RKO (cell line): ENCODE results near the gene HABP2.

Experiments
- DNase-seq: peaks from one replicate; pipeline ENCODE4 v3.0.0-alpha.2; 2016; ENCODE audit warnings: low spot score

HABP2 gene

DNA sequence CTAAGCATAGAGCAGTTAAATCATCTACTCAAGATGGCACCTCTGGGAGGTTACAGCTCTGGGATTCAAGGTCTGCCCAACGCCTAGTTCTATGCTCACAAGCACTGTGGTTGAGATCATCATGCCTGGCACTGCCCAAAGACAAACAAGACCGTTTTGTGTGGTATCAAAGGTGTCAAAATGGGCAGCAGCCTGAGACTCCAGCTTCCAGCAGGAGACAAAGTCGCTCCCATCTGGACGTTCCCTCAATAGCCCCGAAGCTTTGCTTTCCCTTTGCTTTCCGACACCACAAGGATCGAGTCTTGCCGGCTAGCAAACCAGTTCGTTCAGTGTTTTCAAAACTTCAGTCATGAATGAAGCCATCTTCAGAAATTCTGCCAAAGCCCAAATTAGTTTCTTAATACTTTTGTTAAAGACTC, 5.1 kb downstream of the HABP2 start:
- DNase-seq, result no peak

GRCh38 chr10:113560071-113560470, 7.2 kb downstream of the HABP2 start:
- DNase-seq, result no peak

DNA sequence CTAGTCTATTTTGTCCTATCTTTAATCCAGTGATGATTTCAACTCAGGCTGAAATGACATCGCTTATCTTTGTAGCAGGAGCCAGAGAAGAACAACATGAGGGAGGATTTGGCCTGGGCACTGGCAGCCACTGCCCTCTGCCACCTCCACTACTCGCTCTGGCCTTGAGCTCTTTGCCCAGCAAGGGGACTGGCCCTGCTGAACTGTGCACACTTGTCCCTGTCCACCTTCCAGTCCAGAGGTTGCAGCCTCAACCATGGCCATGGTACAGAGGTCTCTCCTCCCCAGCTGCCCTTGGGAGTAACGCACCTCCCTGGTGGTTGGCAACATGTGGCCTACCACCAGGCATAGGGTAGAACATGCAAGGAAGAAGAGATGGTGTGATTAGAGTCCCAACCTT, 8.4 kb downstream of the HABP2 start:
- no peak for DNase-seq

- no peak for DNase-seq
These were observed 9.2 kb downstream of the HABP2 start for GRCh38 chr10:113562069-113562468.

DNA sequence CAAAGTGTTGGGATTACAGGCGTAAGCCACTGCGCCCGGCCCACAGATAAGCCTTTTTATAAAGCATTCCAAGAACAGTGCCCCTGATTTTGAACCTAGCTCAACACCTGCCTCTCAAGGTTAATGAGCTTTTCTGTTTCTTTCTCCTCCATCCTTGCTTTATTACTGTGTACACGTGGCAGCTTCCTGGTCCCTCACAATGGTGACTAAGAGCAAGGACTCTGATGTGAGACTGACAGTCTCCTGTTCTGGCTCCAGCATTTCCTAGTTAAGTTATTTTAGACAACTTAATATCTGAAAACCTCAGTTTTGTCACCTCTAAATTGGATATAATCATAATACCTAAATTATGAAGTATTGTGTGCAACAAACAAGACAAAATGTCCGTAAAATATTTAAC, 9.9 kb downstream of the HABP2 start:
- DNase-seq, result no peak

- peak; percentile 66 for DNase-seq
These were observed 10.6 kb downstream of the HABP2 start for GRCh38 chr10:113563306-113564088.

DNA sequence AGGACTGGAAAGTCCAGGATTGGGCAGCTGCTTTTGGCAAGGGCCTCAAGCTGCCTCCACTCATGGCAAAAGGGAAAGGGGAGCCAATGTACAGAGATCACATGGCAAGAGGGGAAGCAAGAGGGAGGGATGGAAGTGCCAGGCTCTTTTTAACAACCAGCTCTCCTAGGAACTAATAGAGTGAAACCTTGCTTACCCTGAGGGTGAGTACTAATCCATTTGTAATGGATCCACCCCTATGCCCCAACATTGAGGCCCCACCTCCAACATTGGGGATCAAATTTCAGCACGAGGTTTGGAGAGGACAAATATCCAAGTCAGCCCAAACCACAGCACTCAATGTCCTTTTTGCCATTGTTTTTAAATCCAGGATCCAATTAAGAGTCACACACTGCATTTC, 12.5 kb downstream of the HABP2 start:
- DNase-seq, result no peak

DNA sequence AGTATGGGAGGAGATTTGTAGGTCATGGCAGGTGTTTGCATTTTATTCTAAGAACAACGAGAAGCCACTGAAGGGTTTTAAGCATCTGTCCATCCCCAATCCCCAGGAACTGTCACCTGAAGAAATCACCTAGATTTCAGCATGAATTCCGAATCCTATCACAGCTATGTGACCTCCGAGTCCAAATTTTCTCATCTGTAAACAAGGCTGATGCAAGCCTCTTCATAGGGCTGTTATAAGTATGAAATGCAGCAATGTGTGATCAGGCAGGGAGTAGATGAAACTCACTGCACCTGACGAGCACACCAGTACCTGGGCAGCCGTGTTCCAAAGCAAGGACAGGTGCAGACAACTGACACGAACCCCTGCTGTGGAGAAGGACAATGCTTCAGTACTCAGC, 14.0 kb downstream of the HABP2 start:
- no peak for DNase-seq

DNA sequence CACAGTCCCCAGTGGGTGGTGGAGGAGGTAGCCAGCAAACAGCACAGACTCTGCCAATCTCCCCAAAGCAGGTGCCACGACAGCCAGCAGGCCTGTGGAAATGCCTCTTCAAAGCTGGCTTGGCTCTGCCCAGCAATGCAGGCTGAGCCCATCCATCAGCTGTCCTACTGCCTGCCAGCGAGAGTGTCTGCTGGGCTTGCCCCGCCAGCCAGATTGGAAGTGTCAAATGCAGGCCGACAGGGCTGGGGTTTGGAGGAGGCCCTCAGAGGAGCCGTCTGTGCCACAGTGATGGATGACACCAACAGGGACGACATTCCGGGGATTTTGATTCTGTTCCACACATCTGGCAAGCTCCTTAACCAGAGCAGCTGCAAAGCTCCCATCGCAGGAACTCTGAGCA, 16.7 kb downstream of the HABP2 start:
- DNase-seq, result no peak

GRCh38 chr10:113572520-113573290, 19.9 kb downstream of the HABP2 start:
- no peak for DNase-seq

- no peak for DNase-seq
These were observed 20.5 kb downstream of the HABP2 start for GRCh38 chr10:113573368-113573767.

GRCh38 chr10:113576852-113577251, 24.0 kb downstream of the HABP2 start:
- DNase-seq, result peak; percentile 43

- no peak for DNase-seq
These were observed 25.9 kb downstream of the HABP2 start for GRCh38 chr10:113578773-113579172.

GRCh38 chr10:113581092-113581491, 28.2 kb downstream of the HABP2 start:
- DNase-seq, result no peak

- DNase-seq, result no peak
These were observed 30.7 kb downstream of the HABP2 start for GRCh38 chr10:113583571-113583970.

- DNase-seq, result peak; percentile 2
These were observed 33.1 kb downstream of the HABP2 start for GRCh38 chr10:113585949-113586348.

DNA sequence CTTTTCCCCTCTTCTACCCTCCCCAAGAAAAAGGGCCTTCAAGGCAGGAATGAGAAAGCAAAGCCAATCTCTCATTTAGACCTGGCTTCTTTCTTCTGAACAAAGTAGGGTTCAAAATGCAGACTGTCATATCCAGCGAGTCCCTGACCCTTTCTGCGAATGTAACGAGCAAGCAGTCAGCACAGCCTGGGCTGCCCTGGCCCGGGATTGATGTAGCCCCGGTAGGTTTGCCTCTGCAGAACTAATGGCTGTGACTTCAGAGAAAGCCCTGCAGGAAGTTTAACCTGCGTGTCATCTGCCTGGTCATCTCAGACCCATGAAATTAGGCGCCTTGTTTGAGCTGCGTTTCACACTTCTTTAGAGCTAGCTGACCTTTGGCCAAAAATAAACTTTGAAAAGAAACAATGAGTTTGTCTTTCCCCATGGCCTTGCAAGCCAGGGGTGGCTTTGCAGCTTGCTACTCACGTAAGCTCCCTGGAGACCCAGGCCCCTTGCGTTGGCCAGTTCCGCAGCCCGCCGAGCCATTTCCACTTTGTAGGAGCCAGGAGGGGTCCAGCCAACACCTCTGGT, 36.4 kb downstream of the HABP2 start:
- no peak for DNase-seq

- no peak for DNase-seq
These were observed 37.7 kb downstream of the HABP2 start for GRCh38 chr10:113590581-113590980.

DNA sequence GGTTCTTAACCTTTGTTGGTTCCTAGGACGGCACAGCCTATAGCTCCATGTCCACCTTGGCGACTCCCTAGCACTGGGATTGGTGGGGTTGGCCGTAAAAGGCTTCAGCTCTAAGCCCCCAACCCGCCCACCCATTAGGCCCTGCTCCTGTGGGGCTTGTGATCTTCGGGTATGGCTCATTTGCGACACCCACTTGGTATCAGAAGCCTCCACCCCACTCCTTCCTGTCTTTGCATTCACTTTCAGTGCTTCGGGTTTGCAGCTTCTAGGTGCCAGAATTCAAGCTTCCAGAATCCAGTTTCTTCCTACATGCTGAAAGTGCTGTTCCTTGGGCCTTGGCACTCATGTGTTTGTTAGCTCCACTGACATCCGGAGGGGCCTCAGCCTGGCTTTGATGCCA, 39.5 kb downstream of the HABP2 start:
- DNase-seq, result no peak

DNA sequence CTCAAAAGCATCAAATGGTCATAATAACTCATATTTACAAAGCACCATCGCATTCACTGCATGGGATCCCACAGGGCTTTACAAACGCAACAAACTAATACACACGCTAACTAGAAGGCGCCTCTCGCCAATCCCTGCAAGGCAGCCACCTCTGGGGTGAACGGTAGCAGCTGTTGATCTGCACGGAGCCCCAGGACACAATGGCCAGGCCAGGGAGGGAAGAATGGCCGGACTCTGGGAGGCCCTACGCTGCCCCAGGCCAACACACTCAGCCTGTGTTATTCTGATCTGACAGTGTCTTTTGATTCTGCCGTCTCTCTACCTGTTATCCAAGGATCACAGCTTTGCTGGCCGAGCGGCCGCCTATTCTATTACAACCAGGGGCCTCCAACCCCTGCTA, 41.8 kb downstream of the HABP2 start:
- DNase-seq, result no peak

DNA sequence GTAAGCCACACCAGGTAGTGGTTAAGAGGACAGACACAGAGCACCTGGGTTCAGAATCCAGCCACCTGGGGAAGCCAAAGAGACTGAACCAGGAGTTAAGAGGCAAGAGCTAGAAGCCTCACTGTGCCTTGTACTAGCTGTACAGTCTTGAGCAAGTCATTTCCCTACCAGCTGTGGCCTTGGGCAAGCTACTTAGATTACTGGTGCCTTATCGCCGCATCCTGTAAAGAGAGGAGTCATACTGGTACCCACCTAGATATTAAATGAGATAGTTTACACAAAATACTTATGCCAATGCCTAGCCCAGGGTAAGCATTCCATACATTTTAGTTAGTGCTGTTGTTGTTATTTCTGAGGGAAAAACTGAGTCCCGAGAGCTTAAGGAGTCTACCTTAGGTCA, 47.7 kb downstream of the HABP2 start:
- DNase-seq, result no peak

GRCh38 chr10:113603057-113603777, 50.4 kb downstream of the HABP2 start:
- no peak for DNase-seq

DNA sequence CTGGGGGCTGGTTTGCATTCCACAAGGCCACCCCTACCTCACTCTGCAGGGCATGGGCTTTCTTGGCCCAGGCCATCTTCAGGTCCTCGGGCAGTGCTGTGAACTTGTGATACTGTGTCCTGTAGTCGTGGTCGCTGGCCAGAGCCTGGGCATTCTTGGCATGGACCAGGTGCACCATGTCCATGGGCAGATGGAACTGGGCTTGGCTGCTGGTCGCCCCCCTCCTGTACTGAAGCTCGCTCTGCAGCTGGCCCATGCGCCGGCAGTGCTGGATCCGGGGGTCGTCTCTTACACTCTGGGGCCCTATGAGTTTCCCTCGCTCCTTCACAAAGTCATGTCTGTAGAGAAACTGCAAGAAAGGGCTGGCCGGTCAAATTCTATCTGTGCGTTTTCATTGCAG, 51.7 kb downstream of the HABP2 start:
- no peak for DNase-seq
